Measurements from ENCODE around the gene TIMM17A. TPM values are rescaled to one million over a fixed set of nuclear protein-coding genes. Genes with fewer than 3 reads are reported as not detected.

The TIMM17A gene
- total RNA-seq, 4 donors from 2014 or later: 19.7 to 55.4 (median 38.4) TPM

GRCh38 chr1:201964261-201964660, 9.0 kb downstream of the TIMM17A start:
- no peak for TF ChIP-seq CTCF (IDR thresholded peaks at IDR 0.05)

DNA sequence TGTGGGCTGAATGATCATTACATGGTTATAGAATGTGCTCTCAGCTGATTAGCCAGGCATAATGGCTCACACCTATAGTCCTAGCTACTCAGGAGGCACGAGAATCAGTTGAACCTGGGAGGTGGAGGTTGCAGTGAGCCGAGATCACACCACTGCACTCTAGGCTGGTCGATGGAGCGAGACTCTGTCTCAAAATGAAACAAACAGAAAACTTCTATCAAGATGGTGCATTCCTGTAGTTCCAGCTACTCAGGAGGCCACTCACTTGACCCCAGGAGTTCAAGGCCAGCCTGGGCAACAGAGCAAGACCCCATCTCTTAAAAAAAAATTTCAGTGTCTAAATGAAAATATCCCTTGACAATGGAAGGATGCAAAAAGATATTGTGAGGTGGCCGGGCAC, 10.9 kb downstream of the TIMM17A start:
- ATAC-seq (ENCODE audit: low FRiP score) (no peak), DNase-seq (ENCODE audit: low spot score) (no peak)
- no peak for TF ChIP-seq CTCF (IDR thresholded peaks at IDR 0.05)

More at GRCh38 chr1:201964261-201964660, 9.0 kb downstream of the TIMM17A start:
- DNase-seq (ENCODE audit: low spot score): no peak
- no peak for ATAC-seq (ENCODE audit: low FRiP score)

DNA sequence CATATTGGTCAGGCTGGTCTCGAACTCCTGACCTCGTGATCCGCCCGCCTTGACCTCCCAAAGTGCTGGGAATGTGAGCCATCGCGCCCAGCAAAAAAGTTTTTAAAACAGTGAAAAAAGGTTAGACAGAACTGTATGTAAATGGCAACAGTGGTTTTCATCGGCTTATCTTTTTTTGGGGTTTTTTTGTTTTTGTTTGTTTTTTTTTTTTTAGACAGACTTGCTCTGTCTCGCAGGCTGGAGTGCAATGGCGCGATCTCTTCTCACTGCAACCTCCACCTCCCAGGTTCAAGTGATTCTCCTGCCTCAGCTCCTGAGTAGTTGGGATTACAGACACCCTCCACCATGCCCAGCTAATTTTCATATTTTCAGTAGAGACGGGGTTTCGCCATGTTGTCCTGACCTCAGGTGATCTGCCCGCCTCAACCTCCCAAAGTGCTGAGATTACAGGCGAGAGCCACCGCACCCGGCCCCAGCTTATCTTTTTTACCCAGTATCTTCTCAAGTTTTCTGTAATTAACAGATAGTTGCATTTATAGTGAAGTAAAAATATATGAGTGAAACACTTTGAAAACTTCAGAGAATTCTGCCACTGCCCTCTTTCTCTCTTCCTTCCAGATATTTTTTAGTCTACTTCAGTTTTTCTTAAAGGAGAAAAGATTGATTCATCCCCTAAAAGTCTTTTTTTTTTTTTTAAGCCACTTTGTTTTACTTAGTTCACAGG, 13.1 kb downstream of the TIMM17A start:
- TF ChIP-seq CTCF (IDR thresholded peaks at IDR 0.05): no peak
- no peak for DNase-seq (ENCODE audit: low spot score)
- ATAC-seq (ENCODE audit: low FRiP score): no peak

- DNase-seq (ENCODE audit: low spot score) (no peak), ATAC-seq (ENCODE audit: low FRiP score) (no peak)
- TF ChIP-seq CTCF (IDR thresholded peaks at IDR 0.05): no peak
Observed at GRCh38 chr1:201970334-201971159, 15.2 kb downstream of the TIMM17A start.

- no peak for TF ChIP-seq CTCF (IDR thresholded peaks at IDR 0.05)
- DNase-seq (ENCODE audit: low spot score) (peak; percentile 50), ATAC-seq (ENCODE audit: low FRiP score) (no peak)
Observed at GRCh38 chr1:201982082-201982622, 26.8 kb downstream of the TIMM17A start.

DNA sequence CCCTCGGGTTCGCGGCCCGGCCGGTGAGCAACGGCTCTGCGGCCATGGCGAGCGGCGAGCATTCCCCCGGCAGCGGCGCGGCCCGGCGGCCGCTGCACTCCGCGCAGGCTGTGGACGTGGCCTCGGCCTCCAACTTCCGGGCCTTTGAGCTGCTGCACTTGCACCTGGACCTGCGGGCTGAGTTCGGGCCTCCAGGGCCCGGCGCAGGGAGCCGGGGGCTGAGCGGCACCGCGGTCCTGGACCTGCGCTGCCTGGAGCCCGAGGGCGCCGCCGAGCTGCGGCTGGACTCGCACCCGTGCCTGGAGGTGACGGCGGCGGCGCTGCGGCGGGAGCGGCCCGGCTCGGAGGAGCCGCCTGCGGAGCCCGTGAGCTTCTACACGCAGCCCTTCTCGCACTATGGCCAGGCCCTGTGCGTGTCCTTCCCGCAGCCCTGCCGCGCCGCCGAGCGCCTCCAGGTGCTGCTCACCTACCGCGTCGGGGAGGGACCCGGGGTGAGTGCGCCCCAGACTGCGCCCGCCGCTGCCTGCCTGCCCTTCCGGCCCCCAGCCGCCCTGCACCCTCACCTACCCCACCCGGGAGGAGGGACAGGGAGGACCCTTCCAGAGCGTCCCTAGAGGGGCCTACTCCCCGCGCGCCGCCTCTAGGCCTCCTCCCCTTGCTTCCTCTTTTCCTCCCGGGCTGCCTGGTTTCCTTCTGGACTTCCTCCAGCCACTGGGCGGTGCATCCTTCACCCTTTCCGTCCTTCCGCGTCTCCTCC, 27.5 kb downstream of the TIMM17A start, which contains the start of gene RNPEP:
Gene RNPEP, plus strand, starts transcription at position 26 of the 757 bp plus-strand sequence. Its CDS starts 19 bp downstream, at position 45.
- DNase-seq (ENCODE audit: low spot score) (peak; percentile 46), ATAC-seq (ENCODE audit: low FRiP score) (peak; percentile 90)
- TF ChIP-seq CTCF (IDR thresholded peaks at IDR 0.05): no peak
